HCT116 (cell line): Measurements from ENCODE around the gene SPATA33. TPM values are rescaled to one million over a fixed set of nuclear protein-coding genes. Genes with fewer than 3 reads are reported as not detected.

Source experiments
- ATAC-seq: fragments of 200-7000 bp; cut with Tn5 transposase; 2 replicates; pipeline ENCODE4 v1.9.1; 2020; ENCODE audit warnings: mild to moderate bottlenecking, moderate library complexity
- BruUV-seq: library from RNA; stranded (reverse); fragments of 400-500 nt; replicated peaks from 2 replicates; lab custom pipeline; 2021; lab: Mats Ljungman, UMichigan
- CTCF ChIA-PET: fragments of 300-600 bp; sonication (Branson Sonifier 250); formaldehyde crosslinking; loops from one replicate; lab custom pipeline; 2021; ENCODE audit warnings: antibody characterized with exemption; lab: Charles Lee
- POLR2A ChIA-PET: fragments of 300-600, 350-600 bp; sonication (Branson Sonifier 250); formaldehyde crosslinking; loops from one replicate; lab custom pipeline; 2021; ENCODE audit warnings: antibody characterized with exemption; lab: Charles Lee
- RAD21 ChIA-PET, 2 experiments: fragments of 300-600 bp; sonication (Branson Sonifier 250); formaldehyde crosslinking; loops; one replicate each; lab custom pipeline; 2023; ENCODE audit warnings: low total read pairs in 2 of 2; ENCODE audit not compliant: uncharacterized antibody in 2 of 2, unreplicated experiment in 2 of 2, low non-redundant PET in 1 of 2; lab: Charles Lee
- DNase-seq: peaks from one replicate; pipeline ENCODE4 v3.0.0-alpha.2; 2010; ENCODE audit warnings: low read depth, low spot score
- H2AFZ ChIP-seq: fragments of 200-600 bp; shearing (Covaris generic), sonication (generic); 2 replicates; pipeline ENCODE4 v1.6.1; 2017; ENCODE audit warnings: low read depth, mixed run types, mixed read lengths, antibody characterized with exemption, low read length; ENCODE audit not compliant: poor library complexity, severe bottlenecking
- H3K27ac ChIP-seq: 2 replicates; pipeline ENCODE4 v1.5.1; 2012; ENCODE audit warnings: low read depth, low read length
- H3K27me3 ChIP-seq: fragments of 200-600 bp; sonication (generic); 2 replicates; pipeline ENCODE4 v1.6.1; 2016; ENCODE audit warnings: mixed run types, low read length, mixed read lengths; ENCODE audit not compliant: insufficient read depth
- H3K36me3 ChIP-seq, 2 experiments: fragments of 200-500 bp in 1 of 2; fragments of 200-600 bp in 1 of 2; sonication (Bioruptor generic) in 1 of 2; sonication (generic) in 1 of 2; 2 replicates each; pipeline versions ENCODE4 v1.5.1 to v1.6.1; 2014 to 2016; ENCODE audit warnings: low read length in 2 of 2, inconsistent platforms in 1 of 2, mixed read lengths in 1 of 2, mixed run types in 1 of 2; ENCODE audit not compliant: insufficient read depth in 2 of 2, control insufficient read depth in 1 of 2
- H3K4me1 ChIP-seq, 2 experiments: fragments of 200-600 bp in 1 of 2; sonication (generic) in 1 of 2; 2 replicates each; pipeline versions ENCODE4 v1.5.1 to v1.6.1; 2012 to 2017; ENCODE audit warnings: low read length in 2 of 2, inconsistent platforms in 1 of 2, mild to moderate bottlenecking in 1 of 2, mixed read lengths in 1 of 2, mixed run types in 1 of 2, moderate library complexity in 1 of 2; ENCODE audit not compliant: insufficient read depth in 2 of 2, control insufficient read depth in 1 of 2
- H3K4me2 ChIP-seq: fragments of 200-600 bp; sonication (generic); 2 replicates; pipeline ENCODE4 v1.6.1; 2017; ENCODE audit warnings: mixed run types, low read length, mixed read lengths
- H3K4me3 ChIP-seq, 2 experiments: fragments of 200-600 bp in 1 of 2; sonication (generic) in 1 of 2; replicated peaks in 1 of 2; 2 replicates each; pipeline ENCODE4 v1.5.1; 2011 to 2016; ENCODE audit warnings: low read length in 2 of 2, control low read depth in 1 of 2, low read depth in 1 of 2, mild to moderate bottlenecking in 1 of 2, mixed read lengths in 1 of 2, mixed run types in 1 of 2
- H3K79me2 ChIP-seq: fragments of 200-600 bp; sonication (generic); 2 replicates; pipeline ENCODE4 v1.6.1; 2017; ENCODE audit warnings: mild to moderate bottlenecking, mixed run types, low read length, moderate library complexity, mixed read lengths; ENCODE audit not compliant: insufficient read depth
- H3K9ac ChIP-seq: fragments of 200-600 bp; sonication (generic); 2 replicates; pipeline ENCODE4 v1.6.1; 2016; ENCODE audit warnings: low read length, mixed read lengths
- H3K9me2 ChIP-seq: fragments of 200-600 bp; sonication (generic), shearing (Covaris generic); 2 replicates; pipeline ENCODE4 v1.6.1; 2017; ENCODE audit warnings: mixed run types, mild to moderate bottlenecking, moderate library complexity; ENCODE audit not compliant: insufficient read depth
- H3K9me3 ChIP-seq, 2 experiments: fragments of 200-500 bp in 1 of 2; fragments of 200-600 bp in 1 of 2; sonication (Bioruptor generic) in 1 of 2; sonication (generic) in 1 of 2; 2 replicates each; pipeline ENCODE4 v1.6.1; 2014 to 2017; ENCODE audit warnings: low read length in 2 of 2, mixed read lengths in 2 of 2, inconsistent platforms in 1 of 2, low read depth in 1 of 2, mild to moderate bottlenecking in 1 of 2, mixed run types in 1 of 2, moderate library complexity in 1 of 2; ENCODE audit not compliant: control insufficient read depth in 1 of 2, insufficient read depth in 1 of 2
- H4K20me1 ChIP-seq: fragments of 200-600 bp; sonication (generic), shearing (Covaris generic); 2 replicates; pipeline ENCODE4 v1.6.1; 2017; ENCODE audit warnings: mixed run types, mild to moderate bottlenecking, moderate library complexity; ENCODE audit not compliant: insufficient read depth
- CBX3 ChIP-seq: IDR thresholded peaks from 2 replicates; pipeline ENCODE4 v1.6.1; 2012; ENCODE audit warnings: low read depth
- CEBPB ChIP-seq: IDR thresholded peaks from 2 replicates; pipeline ENCODE4 v1.6.1; 2012; ENCODE audit warnings: low read depth
- EGR1 ChIP-seq: IDR thresholded peaks from 2 replicates; pipeline ENCODE4 v1.6.1; 2012; ENCODE audit warnings: low read depth
- EZH2 ChIP-seq: fragments of 200-600 bp; sonication (generic); IDR thresholded peaks from 2 replicates; pipeline ENCODE4 v1.6.1; 2017; ENCODE audit warnings: antibody characterized with exemption, mixed run types
- JUND ChIP-seq: IDR thresholded peaks from 2 replicates; pipeline ENCODE4 v1.6.1; 2012
- POLR2A ChIP-seq: IDR thresholded peaks from 2 replicates; pipeline ENCODE4 v1.7.0; 2011; ENCODE audit warnings: borderline replicate concordance; ENCODE audit not compliant: insufficient read depth, insufficient read length; ENCODE audit errors: extremely low read depth
- POLR2AphosphoS5 ChIP-seq: IDR thresholded peaks from 2 replicates; pipeline ENCODE4 v1.6.1; 2011; ENCODE audit warnings: mild to moderate bottlenecking, low read depth, low read length, moderate library complexity
- RAD21 ChIP-seq: IDR thresholded peaks from 2 replicates; pipeline ENCODE4 v1.6.1; 2012; ENCODE audit warnings: low read depth, mild to moderate bottlenecking
- REST ChIP-seq: IDR thresholded peaks from 2 replicates; pipeline ENCODE4 v1.6.1; 2012; ENCODE audit warnings: low read depth
- SRF ChIP-seq: IDR thresholded peaks from 2 replicates; pipeline ENCODE4 v1.6.1; 2012; ENCODE audit warnings: low read depth
- TCF7L2 ChIP-seq: IDR thresholded peaks from 2 replicates; pipeline ENCODE4 v1.7.0; 2011; ENCODE audit warnings: borderline replicate concordance, inconsistent platforms; ENCODE audit not compliant: insufficient read depth, insufficient read length; ENCODE audit errors: extremely low read depth
- YY1 ChIP-seq: IDR thresholded peaks from 2 replicates; pipeline ENCODE4 v1.6.1; 2011; ENCODE audit warnings: low read length, low read depth, moderate library complexity, mild to moderate bottlenecking; ENCODE audit not compliant: insufficient replicate concordance; ENCODE audit errors: extremely low read depth
- ZBTB33 ChIP-seq: IDR thresholded peaks from 2 replicates; pipeline ENCODE4 v1.6.1; 2011; ENCODE audit warnings: mild to moderate bottlenecking, low read length, moderate library complexity; ENCODE audit not compliant: insufficient replicate concordance; ENCODE audit errors: extremely low read depth
- ZFX ChIP-seq: fragments of 450-650 bp; IDR thresholded peaks from 2 replicates; pipeline ENCODE4 v1.6.1; 2017
- intact Hi-C: fragments of 100-400 bp; cut with micrococcal nuclease; formaldehyde crosslinking; loops from 2 replicates; pipeline ENCODE4 v1.10.0; 2022
- total RNA-seq: library from RNA; stranded (reverse); gene quantifications from one replicate; pipeline ENCODE4 v1.2.1, GENCODE V29; 2021; ENCODE audit not compliant: unreplicated experiment
- TF ChIP-seq, protein P1 (sequence below): IDR thresholded peaks from 2 replicates; pipeline ENCODE4 v1.6.1; 2012
- TF ChIP-seq, protein P2 (sequence below): IDR thresholded peaks from 2 replicates; pipeline ENCODE4 v1.6.1; 2012

Gene SPATA33
- total RNA-seq, 1 experiment from 2014 or later = 24.9 TPM

- TF ChIP-seq, protein P1, sequence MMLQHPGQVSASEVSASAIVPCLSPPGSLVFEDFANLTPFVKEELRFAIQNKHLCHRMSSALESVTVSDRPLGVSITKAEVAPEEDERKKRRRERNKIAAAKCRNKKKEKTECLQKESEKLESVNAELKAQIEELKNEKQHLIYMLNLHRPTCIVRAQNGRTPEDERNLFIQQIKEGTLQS = no peak
- TF ChIP-seq EZH2 = no peak
- no peak for TF ChIP-seq CBX3
- no peak for TF ChIP-seq JUND
- TF ChIP-seq, protein P2, sequence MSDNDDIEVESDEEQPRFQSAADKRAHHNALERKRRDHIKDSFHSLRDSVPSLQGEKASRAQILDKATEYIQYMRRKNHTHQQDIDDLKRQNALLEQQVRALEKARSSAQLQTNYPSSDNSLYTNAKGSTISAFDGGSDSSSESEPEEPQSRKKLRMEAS = no peak
- TF ChIP-seq ZBTB33 = no peak
- no peak for TF ChIP-seq POLR2AphosphoS5
- no peak for TF ChIP-seq EGR1
- no peak for TF ChIP-seq ZFX
- TF ChIP-seq CEBPB = no peak
Measured at GRCh38 chr16:89619840-89620239, 37.8 kb upstream of the SPATA33 start (continued).

- Histone ChIP-seq H4K20me1 (no peaks in the 10 kb centered on the region), H3K4me1 (peaks cover 7 to 13% of the 10 kb centered on the region in 2 experiments; a peak in 3 of 4 replicates), H3K36me3 (no peaks in the 10 kb centered on the region), H3K9ac (no peak overlapping the region), H2AFZ (no peak overlapping the region), H3K79me2 (no peaks in the 10 kb centered on the region), H3K4me3 (no peak overlapping the region), H3K27me3 (no peaks in the 10 kb centered on the region)
- no peak for DNase-seq
- intact Hi-C loops = no loop called here
- CTCF ChIA-PET = interaction anchor here (1.0 kb wide), 1 partner anchor 21 kb away, joined by 3 read pairs; no protein-coding TSS in a partner anchor
- POLR2A ChIA-PET = interaction anchor here (0.7 kb wide), 1 partner anchor 9 kb away, joined by 3 read pairs; no protein-coding TSS in a partner anchor
- RAD21 ChIA-PET = no interaction called here
- BruUV-seq = no TSS peak
- no peak for TF ChIP-seq RAD21
- TF ChIP-seq POLR2A = no peak
- no peak for TF ChIP-seq REST
- TF ChIP-seq CEBPB = no peak
- TF ChIP-seq SRF = no peak
- no peak for TF ChIP-seq YY1
- no peak for TF ChIP-seq TCF7L2
- TF ChIP-seq, all 23 proteins: peak for 0
- no peak for ATAC-seq
- H3K4me2 ChIP-seq = no peak overlapping the region
- no peaks in the 10 kb centered on the region for H3K9me2 ChIP-seq
- H3K27ac ChIP-seq = no peak overlapping the region; the same call in 1 of the 2 replicates
- no peaks in the 10 kb centered on the region for H3K9me3 ChIP-seq
Measured at GRCh38 chr16:89620406-89620841, 37.2 kb upstream of the SPATA33 start.
